Measurements from ENCODE around the gene PTPRD.

DNA sequence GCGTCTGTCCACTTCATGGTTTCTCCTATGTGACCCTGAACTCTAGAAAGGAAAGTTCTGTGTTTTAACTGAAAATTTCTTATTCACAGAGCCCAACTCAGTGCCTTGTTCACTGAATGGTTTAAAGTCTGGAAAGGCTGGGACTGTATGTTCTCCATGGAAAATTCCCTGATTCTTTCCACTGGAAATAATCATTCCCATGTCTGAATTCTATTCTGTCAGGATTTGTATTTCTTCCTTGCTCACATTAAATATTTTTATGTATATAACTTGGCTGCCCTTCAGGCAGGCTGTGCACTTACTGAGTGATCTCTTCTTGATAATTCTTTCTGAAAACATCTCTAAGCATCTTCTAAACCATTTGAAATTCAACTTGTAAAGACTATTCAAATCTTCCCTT lies 1686.3 kb downstream of the PTPRD start:
- TF ChIP-seq POLR2A (IDR thresholded peaks at IDR 0.05; ENCODE audit: low read depth, low read length): no peak
- TF ChIP-seq, protein P1, sequence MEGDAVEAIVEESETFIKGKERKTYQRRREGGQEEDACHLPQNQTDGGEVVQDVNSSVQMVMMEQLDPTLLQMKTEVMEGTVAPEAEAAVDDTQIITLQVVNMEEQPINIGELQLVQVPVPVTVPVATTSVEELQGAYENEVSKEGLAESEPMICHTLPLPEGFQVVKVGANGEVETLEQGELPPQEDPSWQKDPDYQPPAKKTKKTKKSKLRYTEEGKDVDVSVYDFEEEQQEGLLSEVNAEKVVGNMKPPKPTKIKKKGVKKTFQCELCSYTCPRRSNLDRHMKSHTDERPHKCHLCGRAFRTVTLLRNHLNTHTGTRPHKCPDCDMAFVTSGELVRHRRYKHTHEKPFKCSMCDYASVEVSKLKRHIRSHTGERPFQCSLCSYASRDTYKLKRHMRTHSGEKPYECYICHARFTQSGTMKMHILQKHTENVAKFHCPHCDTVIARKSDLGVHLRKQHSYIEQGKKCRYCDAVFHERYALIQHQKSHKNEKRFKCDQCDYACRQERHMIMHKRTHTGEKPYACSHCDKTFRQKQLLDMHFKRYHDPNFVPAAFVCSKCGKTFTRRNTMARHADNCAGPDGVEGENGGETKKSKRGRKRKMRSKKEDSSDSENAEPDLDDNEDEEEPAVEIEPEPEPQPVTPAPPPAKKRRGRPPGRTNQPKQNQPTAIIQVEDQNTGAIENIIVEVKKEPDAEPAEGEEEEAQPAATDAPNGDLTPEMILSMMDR (conservative IDR thresholded peaks at IDR 0.05; ENCODE audit: low read depth, low read length): no peak
- TF ChIP-seq, protein P2, sequence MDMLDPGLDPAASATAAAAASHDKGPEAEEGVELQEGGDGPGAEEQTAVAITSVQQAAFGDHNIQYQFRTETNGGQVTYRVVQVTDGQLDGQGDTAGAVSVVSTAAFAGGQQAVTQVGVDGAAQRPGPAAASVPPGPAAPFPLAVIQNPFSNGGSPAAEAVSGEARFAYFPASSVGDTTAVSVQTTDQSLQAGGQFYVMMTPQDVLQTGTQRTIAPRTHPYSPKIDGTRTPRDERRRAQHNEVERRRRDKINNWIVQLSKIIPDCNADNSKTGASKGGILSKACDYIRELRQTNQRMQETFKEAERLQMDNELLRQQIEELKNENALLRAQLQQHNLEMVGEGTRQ (IDR thresholded peaks at IDR 0.05; ENCODE audit: low read depth, low read length): no peak
- TF ChIP-seq CHD1 (IDR thresholded peaks at IDR 0.05; ENCODE audit: low read depth, low read length): no peak
- no peak for TF ChIP-seq RFX5 (IDR thresholded peaks at IDR 0.05; ENCODE audit: low read depth, low read length)
- TF ChIP-seq CEBPB (IDR thresholded peaks at IDR 0.05; ENCODE audit: low read depth, low read length): no peak
- TF ChIP-seq SMC3 (IDR thresholded peaks at IDR 0.05; ENCODE audit: low read depth, low read length): no peak
- TF ChIP-seq MAZ (IDR thresholded peaks at IDR 0.05; ENCODE audit: borderline replicate concordance, low read depth, low read length): no peak
- no peak for TF ChIP-seq MXI1 (IDR thresholded peaks at IDR 0.05; ENCODE audit: borderline replicate concordance, low read depth, low read length)
- TF ChIP-seq NFE2L2 (IDR thresholded peaks at IDR 0.05; ENCODE audit: low read depth, low read length): no peak
- TF ChIP-seq MAFK (IDR thresholded peaks at IDR 0.05; ENCODE audit: low read depth, low read length): no peak
